DMS 273 (cell line): ENCODE data around the gene DSCAML1.

ENCODE experiments used
- DNase-seq: peaks from one replicate; lab custom pipeline; 2025; ENCODE audit not compliant: unreplicated experiment; lab: John Stamatoyannopoulos, UW

Gene DSCAML1

GRCh38 chr11:117795638-117796455, 1.2 kb downstream of the DSCAML1 start:
- peak; percentile 13 for DNase-seq

GRCh38 chr11:117794772-117795629, 2.0 kb downstream of the DSCAML1 start:
- DNase-seq, result no peak

GRCh38 chr11:117794135-117794534, 2.9 kb downstream of the DSCAML1 start:
- no peak for DNase-seq

- DNase-seq, result no peak
Observed at GRCh38 chr11:117793583-117793982, 3.4 kb downstream of the DSCAML1 start.

GRCh38 chr11:117792992-117793391, 4.0 kb downstream of the DSCAML1 start:
- peak; percentile 25 for DNase-seq

GRCh38 chr11:117792241-117792640, 4.8 kb downstream of the DSCAML1 start:
- no peak for DNase-seq

GRCh38 chr11:117790279-117790678, 6.7 kb downstream of the DSCAML1 start:
- peak; percentile 2 for DNase-seq

- DNase-seq, result no peak
Observed at GRCh38 chr11:117789241-117789640, 7.8 kb downstream of the DSCAML1 start.

GRCh38 chr11:117786135-117786870, 10.7 kb downstream of the DSCAML1 start:
- no peak for DNase-seq

GRCh38 chr11:117782101-117782500, 14.9 kb downstream of the DSCAML1 start:
- DNase-seq, result no peak

GRCh38 chr11:117781627-117782026, 15.4 kb downstream of the DSCAML1 start:
- DNase-seq, result peak; percentile 66

- DNase-seq, result no peak
Observed at GRCh38 chr11:117780456-117780855, 16.6 kb downstream of the DSCAML1 start.

- DNase-seq, result no peak
Observed at GRCh38 chr11:117774553-117774952, 22.5 kb downstream of the DSCAML1 start.

GRCh38 chr11:117772360-117772759, 24.7 kb downstream of the DSCAML1 start:
- no peak for DNase-seq

GRCh38 chr11:117771841-117772240, 25.2 kb downstream of the DSCAML1 start:
- no peak for DNase-seq

GRCh38 chr11:117771197-117771596, 25.8 kb downstream of the DSCAML1 start:
- no peak for DNase-seq

GRCh38 chr11:117770061-117770460, 27.0 kb downstream of the DSCAML1 start:
- DNase-seq, result peak; percentile 27

GRCh38 chr11:117769533-117769932, 27.5 kb downstream of the DSCAML1 start:
- no peak for DNase-seq

- DNase-seq, result no peak
Observed at GRCh38 chr11:117768506-117768905, 28.5 kb downstream of the DSCAML1 start.

- DNase-seq, result no peak
Observed at GRCh38 chr11:117767071-117767470, 29.9 kb downstream of the DSCAML1 start.

GRCh38 chr11:117766576-117766975, 30.4 kb downstream of the DSCAML1 start:
- no peak for DNase-seq
